ENCODE measurements around the gene NADK. TPM values are rescaled to one million over a fixed set of nuclear protein-coding genes. Genes with fewer than 3 reads are reported as not detected.

The NADK gene
- polyA plus RNA-seq, 1 donor (not counting 4 experiments of a cell fraction or from before 2014, with no cell fraction given): 54.8 TPM

GRCh38 chr1:1773874-1774273 is 4.4 kb downstream of the NADK start:
- peaks cover 14% of the 10 kb centered on the region for H3K4me1 ChIP-seq (ENCODE audit: control insufficient read depth, extremely low read depth, insufficient read depth, low read length)
- H2AFZ ChIP-seq (ENCODE audit: control insufficient read depth, low read length): no peak overlapping the region
- H3K9ac ChIP-seq (ENCODE audit: control insufficient read depth, extremely low read depth, insufficient read depth, low read length): no peak overlapping the region
- no peaks in the 10 kb centered on the region for H3K9me1 ChIP-seq (ENCODE audit: control insufficient read depth, extremely low read depth, insufficient read depth, low read length)
- H3K4me3 ChIP-seq (ENCODE audit: control insufficient read depth in 2 of 3, extremely low read depth in 1 of 3, insufficient read depth in 2 of 3, low read depth in 1 of 3, low read length in 3 of 3): no peak overlapping the region
- peaks cover under 1 to 13% of the 10 kb centered on the region in 2 experiments for H3K36me3 ChIP-seq (ENCODE audit: control insufficient read depth in 2 of 2, extremely low read depth in 1 of 2, insufficient read depth in 2 of 2, low read length in 2 of 2)
- no peak overlapping the region for H3K4me2 ChIP-seq (ENCODE audit: control insufficient read depth, extremely low read depth, insufficient read depth, low read depth, low read length)
- dilution Hi-C loops (cut with MboI; ENCODE audit: extremely low pct_ligation_motif_present, low sequenced_read_pairs): no loop called here
- peaks cover 86% of the 10 kb centered on the region for H3K79me2 ChIP-seq (ENCODE audit: control insufficient read depth, insufficient read depth, low read length)
- H3K27me3 ChIP-seq (ENCODE audit: control insufficient read depth, extremely low read depth, insufficient read depth, low read length): no peaks in the 10 kb centered on the region
- DNase-seq (ENCODE audit: low read depth, low spot score): no peak
- H4K20me1 ChIP-seq (ENCODE audit: control insufficient read depth, extremely low read depth, insufficient read depth, low read length): peaks cover 9% of the 10 kb centered on the region
- TF ChIP-seq CTCF (optimal IDR thresholded peaks at IDR 0.05 in 1 of 3, IDR thresholded peaks at IDR 0.05 in 1 of 3, conservative IDR thresholded peaks at IDR 0.05 in 1 of 3; ENCODE audit: extremely low read depth in 1 of 3, insufficient read depth in 2 of 3, low read length in 3 of 3) (no peak), EZH2 (IDR thresholded peaks at IDR 0.05; ENCODE audit: low read length) (no peak)
- H3K9me3 ChIP-seq (ENCODE audit: control insufficient read depth, low read depth, low read length): peaks cover 2% of the 10 kb centered on the region
- no peak overlapping the region for H3K27ac ChIP-seq (ENCODE audit: control insufficient read depth, insufficient read depth, low read length)
- no peak for FAIRE-seq

- no peak overlapping the region for H3K4me3 ChIP-seq (ENCODE audit: control insufficient read depth in 2 of 3, extremely low read depth in 1 of 3, insufficient read depth in 2 of 3, low read depth in 1 of 3, low read length in 3 of 3)
- peaks cover 6% of the 10 kb centered on the region for H3K4me1 ChIP-seq (ENCODE audit: control insufficient read depth, extremely low read depth, insufficient read depth, low read length)
- peaks cover 9% of the 10 kb centered on the region for H4K20me1 ChIP-seq (ENCODE audit: control insufficient read depth, extremely low read depth, insufficient read depth, low read length)
- no peak overlapping the region for H3K27ac ChIP-seq (ENCODE audit: control insufficient read depth, insufficient read depth, low read length)
- DNase-seq (ENCODE audit: low read depth, low spot score) (no peak), FAIRE-seq (no peak)
- H3K9me1 ChIP-seq (ENCODE audit: control insufficient read depth, extremely low read depth, insufficient read depth, low read length): peaks cover 4% of the 10 kb centered on the region
- TF ChIP-seq EZH2 (IDR thresholded peaks at IDR 0.05; ENCODE audit: low read length): no peak
- TF ChIP-seq CTCF (optimal IDR thresholded peaks at IDR 0.05 in 1 of 3, IDR thresholded peaks at IDR 0.05 in 1 of 3, conservative IDR thresholded peaks at IDR 0.05 in 1 of 3; ENCODE audit: extremely low read depth in 1 of 3, insufficient read depth in 2 of 3, low read length in 3 of 3): no peak
- no peaks in the 10 kb centered on the region for H3K27me3 ChIP-seq (ENCODE audit: control insufficient read depth, extremely low read depth, insufficient read depth, low read length)
- H3K9me3 ChIP-seq (ENCODE audit: control insufficient read depth, low read depth, low read length): peaks cover 2% of the 10 kb centered on the region
- peaks cover 7 to 20% of the 10 kb centered on the region in 2 experiments for H3K36me3 ChIP-seq (ENCODE audit: control insufficient read depth in 2 of 2, extremely low read depth in 1 of 2, insufficient read depth in 2 of 2, low read length in 2 of 2)
- dilution Hi-C loops (cut with MboI; ENCODE audit: extremely low pct_ligation_motif_present, low sequenced_read_pairs): no loop called here
- no peak overlapping the region for H2AFZ ChIP-seq (ENCODE audit: control insufficient read depth, low read length)
- H3K4me2 ChIP-seq (ENCODE audit: control insufficient read depth, extremely low read depth, insufficient read depth, low read depth, low read length): no peak overlapping the region
- peaks cover 94% of the 10 kb centered on the region for H3K79me2 ChIP-seq (ENCODE audit: control insufficient read depth, insufficient read depth, low read length)
- H3K9ac ChIP-seq (ENCODE audit: control insufficient read depth, extremely low read depth, insufficient read depth, low read length): no peak overlapping the region
These were observed 7.2 kb downstream of the NADK start for GRCh38 chr1:1771096-1771495.
